Kidney tubule cell (primary cell): ENCODE measurements around the gene FAR2.
"Not testable (repeated sequence)": the region's sequence is repeated elsewhere in the genome, so short reads cannot be mapped to it uniquely, and the experiment has no call there.

Source experiments
- DNase-seq: peaks from one replicate; pipeline ENCODE4 v3.0.0-alpha.2; 2018; ENCODE audit warnings: low spot score

FAR2 gene

DNA sequence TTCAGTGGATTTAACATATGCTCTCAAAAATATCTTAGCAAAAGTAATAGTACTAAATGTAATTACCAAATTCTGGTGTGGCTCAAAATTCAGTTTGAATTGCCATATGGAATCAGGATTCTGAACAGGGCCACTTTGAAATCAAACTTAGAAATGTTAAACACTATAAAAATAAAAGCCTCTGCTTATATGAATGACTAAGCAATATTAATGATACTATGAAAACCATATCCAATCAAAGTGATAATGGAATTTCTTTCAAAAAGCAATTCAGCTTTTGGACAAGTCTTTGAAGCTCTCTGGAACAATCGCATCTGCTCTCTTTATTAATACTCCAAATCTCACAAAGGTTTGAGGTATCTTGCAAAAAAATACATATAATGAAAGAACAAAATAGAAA, 180.3 kb downstream of the FAR2 start:
- DNase-seq: no peak

DNA sequence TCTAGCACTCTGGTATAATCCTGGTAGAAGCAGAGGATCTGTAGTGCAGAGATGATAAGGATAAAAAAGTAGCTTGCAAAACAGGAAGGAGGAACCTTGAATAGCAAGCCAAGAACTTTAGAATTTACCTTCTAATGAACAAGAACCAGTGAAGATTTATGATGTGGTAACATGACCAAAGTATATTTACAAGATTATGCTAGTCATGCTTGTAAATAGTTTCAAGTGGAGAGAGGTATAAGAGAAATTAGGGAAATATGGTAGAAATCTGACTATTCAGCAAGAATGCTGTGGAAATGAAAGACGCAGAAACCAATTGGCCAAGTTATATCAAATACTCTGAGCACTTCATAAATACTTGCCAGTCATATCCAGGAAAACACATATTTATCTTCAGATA, 184.1 kb downstream of the FAR2 start:
- no peak for DNase-seq

DNA sequence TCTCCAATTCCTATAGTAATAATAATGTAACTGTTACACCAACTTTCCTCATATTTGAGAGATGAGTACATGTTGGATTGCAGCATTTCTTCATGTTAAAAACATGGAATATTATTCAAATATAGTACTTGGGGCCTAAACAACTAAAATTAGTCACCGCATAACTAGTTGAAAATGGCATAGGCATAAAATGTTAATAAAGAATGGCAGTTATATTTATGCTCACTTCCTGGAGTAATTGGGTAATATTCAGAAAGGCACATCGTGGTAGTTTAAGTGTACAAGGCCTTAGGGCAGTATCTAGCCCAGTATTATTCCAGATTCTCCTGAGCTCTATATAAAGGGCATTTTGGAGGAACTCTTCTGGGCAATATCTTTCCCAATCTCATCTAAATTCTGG, 185.9 kb downstream of the FAR2 start:
- DNase-seq: no peak

DNA sequence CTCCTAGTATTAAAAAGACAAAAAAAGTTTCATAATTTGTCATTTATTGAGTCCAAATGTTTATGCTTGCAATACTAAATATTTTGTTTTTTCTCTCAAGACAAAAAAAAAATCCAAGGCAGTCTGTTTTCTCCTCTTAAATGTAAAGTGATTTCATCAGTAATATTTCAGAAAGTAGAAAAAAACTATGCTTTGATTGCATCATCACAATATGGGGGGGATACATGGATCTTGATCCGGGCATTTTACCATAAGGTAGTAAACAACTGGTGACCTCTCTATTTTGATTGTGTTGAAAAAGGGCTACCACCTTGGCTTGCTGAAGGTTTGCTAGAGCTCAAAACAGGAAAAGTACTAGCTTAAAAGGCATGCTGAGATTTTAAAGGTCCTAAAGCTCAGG, 188.2 kb downstream of the FAR2 start:
- DNase-seq: no peak

DNA sequence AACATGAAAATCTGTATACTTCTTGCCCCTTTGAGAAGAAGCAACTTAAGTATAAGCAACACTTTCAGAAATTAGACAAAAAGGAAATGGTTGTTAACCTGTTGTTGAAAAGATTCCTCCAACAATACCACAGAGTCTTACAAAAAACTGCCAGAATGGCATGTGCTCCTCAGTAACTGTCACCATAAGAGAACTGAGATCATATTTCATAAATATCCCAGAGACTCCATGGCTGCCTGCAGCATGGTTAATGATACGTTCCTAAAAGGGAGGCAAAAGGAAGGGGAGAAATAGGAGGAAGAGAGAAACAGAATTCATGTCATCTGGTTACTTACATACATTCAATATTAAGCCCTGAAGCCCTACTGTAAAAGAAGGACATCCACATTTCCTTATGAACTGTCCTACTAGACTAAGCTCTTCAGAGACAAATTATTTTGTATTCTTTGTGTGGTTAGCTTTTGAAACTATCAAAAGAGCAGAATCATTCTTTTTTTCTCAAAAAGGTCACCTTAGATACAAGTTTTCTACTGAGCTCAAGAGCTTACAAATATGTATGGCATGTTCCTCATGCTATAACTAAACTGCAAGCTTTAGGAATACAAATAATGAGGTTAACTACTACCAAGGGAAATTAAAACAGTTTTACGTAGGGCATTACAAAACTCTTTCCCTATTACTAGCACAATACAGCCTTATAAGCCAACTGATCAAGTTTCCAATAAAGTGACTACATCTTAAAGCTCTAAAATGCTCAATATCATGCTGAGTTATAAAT, 194.1 kb downstream of the FAR2 start:
- DNase-seq: no peak

DNA sequence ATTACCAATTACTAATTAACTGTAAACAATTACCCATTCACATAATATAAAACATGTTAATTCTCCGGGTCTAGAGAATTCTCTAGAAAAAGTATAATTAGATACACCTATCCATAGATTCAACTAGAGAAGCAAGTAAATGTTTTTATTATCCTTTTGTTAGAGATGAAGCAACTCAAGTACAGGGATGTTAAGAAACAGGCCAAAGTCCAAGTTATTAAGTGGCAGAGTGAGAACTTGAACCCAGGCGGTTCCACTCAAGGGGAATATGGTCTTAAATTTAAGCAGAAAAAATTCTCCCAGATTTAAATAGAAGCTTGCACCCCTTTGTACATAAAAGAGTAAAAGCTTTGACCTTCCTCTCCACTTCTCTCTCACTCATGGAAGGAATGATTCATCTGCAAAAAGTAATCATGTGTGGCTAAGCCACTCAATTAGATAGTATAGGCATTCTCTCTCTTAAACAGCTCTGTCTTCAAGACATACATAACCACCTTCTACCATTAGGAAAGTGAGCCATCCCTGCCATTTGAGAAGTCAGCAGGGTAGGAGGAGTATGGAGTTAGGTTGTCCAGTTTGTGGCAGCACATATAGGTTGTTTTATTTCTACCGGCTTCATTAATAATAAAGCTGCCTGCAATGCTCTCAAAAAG, 197.8 kb downstream of the FAR2 start:
- DNase-seq: peak; percentile 24

DNA sequence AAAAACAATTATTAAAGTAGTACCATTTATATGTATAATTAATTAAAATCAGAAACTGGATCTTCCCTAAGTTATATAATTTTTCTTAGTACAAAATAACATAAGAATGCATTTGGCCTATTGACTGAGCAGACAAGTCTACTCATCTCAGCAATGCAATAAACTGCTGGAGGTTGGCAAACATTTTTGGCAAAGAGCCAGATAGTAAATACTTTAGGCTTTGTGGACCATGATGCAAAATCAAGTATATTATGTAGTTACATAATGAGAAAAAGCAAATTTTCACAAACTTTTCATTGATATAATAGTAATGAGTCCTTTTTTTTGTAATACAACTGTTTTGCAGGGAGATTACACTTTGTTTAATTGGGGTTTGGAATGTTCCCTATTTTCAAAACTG, 201.0 kb downstream of the FAR2 start:
- peak; percentile 46 for DNase-seq

DNA sequence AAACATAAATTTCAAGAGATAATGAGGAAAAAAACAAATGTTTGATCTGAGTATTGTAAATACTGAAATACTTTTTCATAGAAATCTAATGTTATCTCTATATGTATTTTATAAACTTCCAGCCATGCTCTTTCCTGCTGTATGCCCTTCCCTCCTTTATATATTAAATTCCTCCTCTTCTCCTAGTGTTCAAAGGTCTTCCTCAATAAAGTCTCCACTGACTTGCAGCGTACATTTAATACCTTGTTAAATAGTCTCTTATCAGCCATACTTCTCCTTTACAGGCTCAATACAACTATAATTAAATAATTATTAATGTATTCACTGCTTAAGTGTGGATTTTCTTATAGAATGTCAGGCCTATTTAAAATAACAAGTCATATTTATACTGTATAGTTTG, 205.9 kb downstream of the FAR2 start:
- no peak for DNase-seq

DNA sequence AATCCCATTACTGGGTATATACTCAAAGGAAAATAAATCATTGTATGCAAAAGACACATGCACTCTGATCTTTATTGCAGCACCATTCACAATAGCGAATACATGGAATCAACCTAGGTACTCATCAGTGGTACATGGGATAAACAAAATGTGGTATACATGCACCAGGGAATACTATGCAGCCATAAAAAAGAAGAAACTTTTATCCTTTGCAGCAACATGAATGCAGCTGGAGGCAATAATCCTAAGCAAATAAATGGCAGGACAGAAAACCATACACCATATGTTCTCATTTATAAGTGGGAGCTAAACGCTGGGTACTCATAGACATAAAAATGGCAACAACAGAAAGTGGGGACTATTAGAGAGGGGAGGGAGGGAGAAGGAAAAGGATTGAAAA, 216.0 kb downstream of the FAR2 start:
- DNase-seq: no peak

DNA sequence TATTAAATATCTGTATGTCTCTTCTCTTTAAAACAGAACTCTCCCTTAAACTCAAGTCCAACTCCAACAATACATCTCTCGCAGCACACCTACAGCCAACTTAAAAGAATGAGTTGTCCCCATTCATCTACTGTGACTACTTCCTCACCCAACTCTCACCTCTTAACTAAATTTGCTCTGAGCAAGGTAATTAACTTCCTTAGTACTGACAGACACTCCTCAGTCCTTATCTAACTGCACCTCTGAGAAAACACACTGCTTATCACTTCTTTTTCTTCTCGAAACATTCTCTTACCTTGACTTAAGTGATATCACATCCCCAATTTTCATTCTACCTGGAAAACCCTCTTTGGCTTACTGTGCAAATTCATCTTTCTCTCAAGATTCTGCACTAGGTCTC, 224.9 kb downstream of the FAR2 start:
- no peak for DNase-seq

DNA sequence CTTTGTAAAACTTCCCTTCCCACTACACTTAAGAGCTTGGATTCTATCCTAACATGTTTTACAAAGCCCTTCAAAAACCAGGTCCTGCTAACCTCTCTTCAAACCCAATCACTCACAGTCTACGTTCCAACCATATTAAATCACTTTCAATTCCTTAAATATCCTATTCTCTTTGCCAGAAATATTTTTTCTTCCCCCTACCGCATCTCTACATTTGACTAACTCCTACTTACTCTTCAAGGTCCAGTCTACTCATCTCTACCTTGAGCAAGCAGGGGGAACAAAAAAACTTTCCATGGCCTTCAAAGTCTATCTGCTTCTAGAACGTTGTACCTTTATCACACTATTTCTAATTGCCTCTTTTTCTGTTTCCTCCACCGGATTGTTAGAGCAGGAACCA, 225.8 kb downstream of the FAR2 start:
- no peak for DNase-seq

DNA sequence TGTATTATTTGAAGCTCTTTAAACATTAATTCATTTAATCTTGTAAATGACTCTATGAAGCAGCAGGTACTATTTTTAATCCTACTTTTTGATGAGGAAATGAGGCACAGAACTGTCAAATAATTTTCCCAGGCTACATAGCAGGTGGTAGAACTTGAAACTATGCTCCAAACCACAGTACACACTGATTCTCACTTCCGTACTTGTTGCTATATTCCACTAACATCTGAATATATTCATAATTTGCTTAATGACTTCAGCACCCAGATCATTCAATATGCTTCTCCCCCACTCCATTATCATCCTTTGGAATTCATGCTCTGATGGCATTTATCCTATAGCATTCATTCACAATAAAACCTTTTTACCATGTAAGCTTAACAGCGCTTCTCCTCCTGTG, 227.0 kb downstream of the FAR2 start:
- no peak for DNase-seq

DNA sequence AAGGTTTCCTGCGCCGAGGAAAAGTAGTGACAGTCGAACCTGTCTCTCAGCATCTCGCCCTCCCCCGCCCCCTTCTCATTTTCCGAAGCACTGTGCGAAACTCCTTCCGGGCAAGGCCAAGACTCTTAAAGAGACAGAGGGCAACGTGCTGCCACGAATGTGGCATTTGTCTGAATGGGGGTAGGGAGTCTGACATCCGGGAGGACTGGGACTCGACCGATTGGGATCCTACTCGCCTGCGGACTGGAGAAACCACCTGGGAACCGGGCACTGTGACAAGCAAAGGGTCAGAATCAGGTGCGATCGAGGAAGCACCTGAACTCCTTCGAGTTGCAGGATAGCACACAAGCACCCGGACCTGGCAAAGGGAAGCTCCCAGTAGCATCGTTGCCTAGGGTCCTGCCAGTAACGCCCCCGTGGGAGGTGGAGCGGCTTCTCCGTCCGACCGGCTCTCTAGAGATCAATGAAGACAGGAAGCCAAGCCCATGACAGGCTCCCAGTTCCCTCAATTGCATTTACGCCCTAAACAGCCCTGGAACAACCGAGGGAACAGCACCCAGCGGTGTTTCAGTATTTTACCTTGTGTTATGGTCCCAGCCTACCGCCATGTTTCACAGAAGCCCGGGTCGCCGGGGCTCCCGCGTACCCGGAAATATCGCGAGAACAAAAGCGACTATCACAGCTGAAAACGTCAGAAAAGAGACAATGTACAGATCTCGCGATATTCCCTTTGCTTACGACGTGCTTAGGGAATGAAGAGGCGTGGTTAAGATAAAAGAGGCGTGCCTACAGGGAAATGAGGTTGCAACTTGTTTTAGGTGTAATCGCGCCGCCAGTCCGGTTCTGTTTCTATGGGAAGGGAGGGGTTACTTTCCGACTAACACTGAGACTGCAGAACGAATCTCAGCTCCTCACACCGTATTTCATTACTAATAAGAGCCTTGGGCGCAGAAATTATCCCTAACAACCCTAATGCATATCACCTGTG, 231.8 kb downstream of the FAR2 start, which contains the start of gene ERGIC2:
TSS of gene ERGIC2 (minus strand) at position 637 of the 988 bp plus-strand sequence. CDS start 9,539 bp downstream, outside the sequence.
- peak; percentile 99 for DNase-seq

DNA sequence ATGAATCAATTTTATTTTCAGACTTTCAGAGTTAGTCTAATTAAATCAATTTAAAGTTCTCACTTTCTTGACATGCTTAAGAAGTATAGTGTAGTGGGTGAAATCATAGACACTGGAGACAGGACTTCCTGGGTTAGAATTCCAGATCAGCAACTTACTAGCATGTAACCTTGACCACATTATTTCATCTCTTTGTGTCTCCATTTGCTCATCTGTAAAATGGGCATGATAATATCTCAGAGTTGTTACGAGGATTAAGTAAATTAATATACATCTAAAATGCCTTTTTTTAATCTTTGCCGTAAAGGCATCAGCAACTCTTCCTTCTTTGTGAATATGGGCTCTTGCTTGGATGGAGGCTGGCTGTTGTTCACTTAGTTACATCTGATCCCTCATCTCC, 233.2 kb downstream of the FAR2 start:
- no peak for DNase-seq

DNA sequence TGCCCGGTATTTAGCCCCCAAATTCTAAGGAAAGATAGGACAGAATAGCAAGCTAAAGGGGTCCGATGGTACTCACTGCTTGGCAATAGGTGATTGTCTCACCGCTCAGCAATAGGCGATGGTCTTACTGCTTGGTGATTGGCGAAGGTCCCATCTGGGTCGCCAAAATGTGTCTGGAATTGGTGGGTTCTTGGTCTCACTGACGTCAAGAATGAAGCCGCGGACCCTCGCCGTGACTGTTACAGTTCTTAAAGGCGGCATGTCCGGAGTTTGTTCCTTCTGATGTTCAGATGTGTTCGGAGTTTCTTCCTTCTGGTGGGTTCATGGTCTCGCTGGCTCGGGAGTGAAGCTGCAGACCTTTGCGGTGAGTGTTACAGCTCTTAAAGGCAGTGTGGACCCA, 236.1 kb downstream of the FAR2 start:
- DNase-seq: not testable (repeated sequence)
